IPS-20b (cell line): Measurements from ENCODE around the gene ZNF536.

Experiments used
- H3K27ac ChIP-seq: one replicate; pipeline ENCODE4 v1.5.1; 2013; ENCODE audit warnings: low read length
- H3K27me3 ChIP-seq: 2 replicates; pipeline ENCODE4 v1.6.1; 2013; ENCODE audit warnings: mild to moderate bottlenecking, low read length, inconsistent platforms; ENCODE audit not compliant: insufficient read depth
- H3K36me3 ChIP-seq: 2 replicates; pipeline ENCODE4 v1.6.1; 2013; ENCODE audit warnings: low read depth, mild to moderate bottlenecking, inconsistent platforms, low read length, moderate library complexity; ENCODE audit not compliant: insufficient read depth
- H3K4me1 ChIP-seq: 2 replicates; pipeline ENCODE4 v1.6.1; 2013; ENCODE audit warnings: mild to moderate bottlenecking, control low read depth, inconsistent platforms, low read length, moderate library complexity; ENCODE audit not compliant: insufficient read depth
- H3K4me3 ChIP-seq: 2 replicates; pipeline ENCODE4 v1.5.1; 2013; ENCODE audit warnings: mild to moderate bottlenecking, low read length, inconsistent platforms
- H3K9ac ChIP-seq: 2 replicates; pipeline ENCODE4 v1.6.1; 2013; ENCODE audit warnings: low read depth, mild to moderate bottlenecking, inconsistent platforms, low read length, moderate library complexity
- H3K9me3 ChIP-seq: 2 replicates; pipeline ENCODE4 v1.6.1; 2013; ENCODE audit warnings: mild to moderate bottlenecking, low read depth, low read length, inconsistent platforms; ENCODE audit not compliant: insufficient read depth

ZNF536 gene

DNA sequence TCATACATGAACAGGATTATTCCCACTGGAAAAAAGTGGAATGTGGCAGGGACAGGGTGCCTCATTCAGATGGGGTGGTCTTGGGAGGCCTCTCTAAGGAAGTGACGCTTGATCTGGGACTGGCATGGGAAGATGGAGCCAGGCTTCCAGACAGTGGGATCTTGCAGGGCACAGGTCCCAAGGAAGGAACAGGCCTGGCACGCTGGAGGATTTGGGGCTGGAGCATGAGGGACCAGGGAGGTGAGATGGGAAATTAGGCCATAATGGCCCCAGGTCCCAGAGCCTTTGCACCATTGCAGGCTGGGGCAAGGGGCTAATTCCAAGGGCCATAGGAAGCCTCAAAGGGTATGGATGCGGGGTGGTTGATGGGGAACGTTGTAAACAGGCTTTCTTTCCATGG lies 9.2 kb downstream of the ZNF536 start:
- no peaks in the 10 kb centered on the region for H3K36me3 ChIP-seq
- H3K27ac ChIP-seq = no peak overlapping the region
- H3K4me1 ChIP-seq = no peaks in the 10 kb centered on the region

GRCh38 chr19:30385174-30385573 lies 13.0 kb downstream of the ZNF536 start:
- no peaks in the 10 kb centered on the region for H3K9me3 ChIP-seq
- H3K4me3 ChIP-seq = no peak overlapping the region

More for the DNA sequence above, 9.2 kb downstream of the ZNF536 start:
- Histone ChIP-seq H3K9ac (no peak overlapping the region), H3K9me3 (no peaks in the 10 kb centered on the region), H3K27me3 (peaks cover 13% of the 10 kb centered on the region), H3K4me3 (no peak overlapping the region)

GRCh38 chr19:30385666-30386065 lies 13.5 kb downstream of the ZNF536 start:
- H3K4me1 ChIP-seq = no peaks in the 10 kb centered on the region
- no peaks in the 10 kb centered on the region for H3K9me3 ChIP-seq
- no peak overlapping the region for H3K27ac ChIP-seq
- no peaks in the 10 kb centered on the region for H3K36me3 ChIP-seq
- H3K4me3 ChIP-seq = no peak overlapping the region
- no peak overlapping the region for H3K9ac ChIP-seq
- H3K27me3 ChIP-seq = no peaks in the 10 kb centered on the region; the same call in none of the 2 replicates

More at GRCh38 chr19:30385174-30385573, 13.0 kb downstream of the ZNF536 start:
- H3K36me3 ChIP-seq = no peaks in the 10 kb centered on the region
- H3K27ac ChIP-seq = no peak overlapping the region
- H3K4me1 ChIP-seq = no peaks in the 10 kb centered on the region
- H3K27me3 ChIP-seq = no peaks in the 10 kb centered on the region; the same call in 1 of the 2 replicates
- no peak overlapping the region for H3K9ac ChIP-seq

DNA sequence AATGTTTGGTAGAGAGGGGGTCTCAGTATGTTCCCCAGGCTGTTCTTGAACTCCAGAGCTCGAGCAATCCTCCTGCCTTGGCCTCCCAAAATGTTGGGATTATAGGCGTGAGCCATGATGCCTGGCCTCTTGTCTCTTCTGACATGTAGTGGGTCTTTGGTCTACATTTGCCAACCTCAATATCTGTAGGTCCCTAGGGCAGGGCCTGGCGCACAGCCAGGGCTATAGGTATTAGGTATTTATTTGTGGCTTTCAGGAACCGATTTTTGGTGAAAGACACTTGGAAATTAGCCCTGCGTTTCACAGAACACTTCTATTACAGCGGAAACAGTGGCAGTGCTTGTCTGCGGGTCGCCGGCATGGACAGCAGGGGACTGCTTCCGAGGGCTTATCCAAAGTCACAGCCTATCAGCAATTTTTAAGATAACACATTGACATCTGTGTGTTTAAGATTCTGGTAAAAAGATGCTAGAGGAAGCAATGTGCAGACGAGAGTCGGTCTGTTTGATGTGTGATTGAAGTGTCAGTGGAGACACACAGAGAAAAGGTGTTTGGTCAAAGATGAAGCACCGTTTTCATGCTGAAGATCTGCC lies 14.5 kb downstream of the ZNF536 start:
- H3K9me3 ChIP-seq = no peaks in the 10 kb centered on the region
- H3K4me1 ChIP-seq = peaks cover 8% of the 10 kb centered on the region; the same call in 1 of the 2 replicates
- H3K27ac ChIP-seq = no peak overlapping the region
- H3K9ac ChIP-seq = no peak overlapping the region
- H3K4me3 ChIP-seq = no peak overlapping the region
- peaks cover 4% of the 10 kb centered on the region for H3K27me3 ChIP-seq
- H3K36me3 ChIP-seq = no peaks in the 10 kb centered on the region

DNA sequence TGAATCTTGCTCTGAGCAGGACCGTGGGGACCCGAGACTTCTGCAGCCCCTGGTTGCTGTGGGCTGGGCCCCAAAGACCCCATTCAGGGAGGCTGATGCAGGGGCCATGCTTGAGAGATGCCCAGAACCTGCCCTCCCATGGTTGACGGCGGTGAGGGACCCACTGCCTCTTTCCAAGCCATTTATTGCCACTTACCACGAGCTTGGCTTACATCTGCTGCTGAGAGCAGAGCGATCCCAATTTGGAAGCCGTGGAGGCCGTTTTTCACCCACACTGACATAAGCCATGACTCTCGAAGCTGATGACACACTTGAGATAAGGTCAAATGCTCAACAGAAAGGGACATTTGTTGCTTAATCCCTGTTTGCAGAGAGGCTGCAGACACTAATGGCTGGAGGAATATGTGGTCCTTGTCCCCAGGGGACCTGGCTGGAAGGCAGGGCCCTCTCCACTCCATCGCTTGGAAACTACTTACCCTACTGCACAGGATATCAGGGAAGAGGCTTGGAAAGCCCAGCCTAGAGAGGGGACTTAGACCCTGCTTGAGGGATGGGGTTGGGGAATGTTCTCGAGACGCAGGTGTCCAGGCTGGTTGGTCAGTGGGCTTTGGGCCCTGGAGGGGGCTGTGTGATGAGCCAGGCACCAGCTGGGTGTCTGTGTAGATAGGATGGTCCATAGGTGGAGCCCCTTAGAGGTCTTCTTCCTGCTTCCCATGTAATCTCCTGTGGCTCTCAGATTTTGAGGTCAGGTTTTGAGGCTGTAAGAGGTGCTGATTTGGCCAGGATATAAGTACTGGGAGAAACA lies 15.3 kb downstream of the ZNF536 start:
- Histone ChIP-seq H3K9ac (no peak overlapping the region), H3K4me1 (peaks cover 11% of the 10 kb centered on the region; the same call in 1 of the 2 replicates), H3K27ac (no peak overlapping the region), H3K9me3 (no peaks in the 10 kb centered on the region), H3K36me3 (no peaks in the 10 kb centered on the region), H3K27me3 (peaks cover 4% of the 10 kb centered on the region), H3K4me3 (no peak overlapping the region)

- Histone ChIP-seq H3K9me3 (no peaks in the 10 kb centered on the region), H3K4me3 (no peak overlapping the region), H3K27ac (no peak overlapping the region)
These were observed 16.1 kb downstream of the ZNF536 start for GRCh38 chr19:30388327-30388726.

GRCh38 chr19:30388819-30389218 lies 16.6 kb downstream of the ZNF536 start:
- Histone ChIP-seq H3K27ac (no peak overlapping the region), H3K4me1 (peaks cover 11% of the 10 kb centered on the region; the same call in 1 of the 2 replicates), H3K4me3 (no peak overlapping the region), H3K9ac (no peak overlapping the region), H3K9me3 (no peaks in the 10 kb centered on the region), H3K36me3 (no peaks in the 10 kb centered on the region), H3K27me3 (peaks cover 16% of the 10 kb centered on the region)

More at GRCh38 chr19:30388327-30388726, 16.1 kb downstream of the ZNF536 start:
- Histone ChIP-seq H3K27me3 (peaks cover 11% of the 10 kb centered on the region), H3K9ac (no peak overlapping the region), H3K4me1 (peaks cover 11% of the 10 kb centered on the region; the same call in 1 of the 2 replicates), H3K36me3 (no peaks in the 10 kb centered on the region)

DNA sequence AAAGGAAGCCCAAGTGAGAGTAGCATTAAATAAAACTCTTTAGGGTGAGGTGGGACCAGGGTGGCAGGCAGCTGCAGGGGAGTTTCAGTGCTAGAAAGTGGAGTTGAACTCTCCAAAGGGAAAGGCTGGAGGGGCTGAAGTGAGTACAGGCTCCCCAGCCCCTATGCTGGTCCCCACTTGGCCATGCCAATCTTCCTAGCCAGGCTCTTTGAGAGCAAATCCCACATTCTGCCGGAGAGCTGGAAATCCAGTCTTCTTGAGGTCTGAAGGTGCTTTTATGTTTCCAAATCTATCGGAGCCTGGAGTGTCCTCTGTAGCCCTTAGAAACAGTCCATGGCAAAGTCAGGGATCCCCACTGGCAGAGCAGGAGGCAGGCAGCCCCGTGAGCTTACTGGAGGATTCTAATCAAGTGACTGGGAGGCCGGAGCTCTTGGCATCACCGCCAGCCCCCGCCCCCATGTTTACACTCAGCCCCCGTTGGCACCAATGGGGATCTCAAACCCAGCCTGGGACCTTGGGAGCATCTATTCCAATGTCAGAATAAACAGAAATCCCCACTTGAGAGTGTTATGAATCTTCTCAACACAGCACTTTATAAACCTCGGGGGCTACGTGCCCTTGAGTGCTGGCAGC lies 18.3 kb downstream of the ZNF536 start:
- Histone ChIP-seq H3K4me1 (peaks cover 11% of the 10 kb centered on the region; the same call in 1 of the 2 replicates), H3K27ac (no peak overlapping the region), H3K36me3 (no peaks in the 10 kb centered on the region), H3K4me3 (no peak overlapping the region), H3K9me3 (no peaks in the 10 kb centered on the region), H3K27me3 (peaks cover 16% of the 10 kb centered on the region), H3K9ac (no peak overlapping the region)

DNA sequence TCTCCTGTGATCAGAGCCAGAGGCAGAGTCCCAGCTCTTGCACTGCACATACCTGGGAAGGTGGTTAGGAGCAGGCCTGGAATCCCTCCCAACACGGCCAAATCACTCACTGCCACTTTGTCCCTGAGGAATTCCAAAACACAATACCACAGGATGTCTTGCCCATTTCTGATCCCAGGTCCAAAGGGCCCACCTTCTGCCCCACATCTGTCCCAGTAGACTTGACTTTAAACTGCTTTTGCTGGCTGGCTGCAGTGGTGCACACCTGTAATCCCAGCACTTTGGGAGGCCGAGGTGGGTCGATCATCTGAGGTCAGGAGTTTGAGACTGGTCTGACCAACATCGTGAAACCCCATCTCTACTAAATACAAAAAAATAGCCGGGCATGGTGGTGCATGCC lies 18.9 kb downstream of the ZNF536 start:
- peaks cover 16% of the 10 kb centered on the region for H3K27me3 ChIP-seq
- no peaks in the 10 kb centered on the region for H3K9me3 ChIP-seq
- no peaks in the 10 kb centered on the region for H3K36me3 ChIP-seq
- H3K9ac ChIP-seq = no peak overlapping the region
- no peak overlapping the region for H3K27ac ChIP-seq
- H3K4me3 ChIP-seq = no peak overlapping the region
- H3K4me1 ChIP-seq = peaks cover 11% of the 10 kb centered on the region; the same call in 1 of the 2 replicates

GRCh38 chr19:30391554-30392551 lies 19.7 kb downstream of the ZNF536 start:
- Histone ChIP-seq H3K4me1 (peaks cover 11% of the 10 kb centered on the region; the same call in 1 of the 2 replicates), H3K4me3 (peak overlapping the region; percentile 59), H3K9me3 (no peaks in the 10 kb centered on the region), H3K9ac (no peak overlapping the region), H3K27ac (no peak overlapping the region), H3K27me3 (peaks cover 16% of the 10 kb centered on the region), H3K36me3 (no peaks in the 10 kb centered on the region)

- H3K36me3 ChIP-seq = no peaks in the 10 kb centered on the region
- H3K9me3 ChIP-seq = no peaks in the 10 kb centered on the region
- H3K27me3 ChIP-seq = peaks cover 16% of the 10 kb centered on the region
- H3K9ac ChIP-seq = no peak overlapping the region
- H3K4me1 ChIP-seq = peaks cover 11% of the 10 kb centered on the region; the same call in 1 of the 2 replicates
- H3K4me3 ChIP-seq = no peak overlapping the region
- H3K27ac ChIP-seq = no peak overlapping the region
These were observed 20.9 kb downstream of the ZNF536 start for GRCh38 chr19:30393046-30393445.
